DOHH2 (cell line): Measurements from ENCODE around the gene CYP2W1.

Experiments used
- H3F3A ChIP-seq: fragments of 200-600 bp; sonication (generic), shearing (Covaris generic); 2 replicates; pipeline ENCODE4 v1.6.0; 2016; ENCODE audit warnings: antibody characterized with exemption, mild to moderate bottlenecking; ENCODE audit not compliant: control insufficient read depth, insufficient read depth
- H3K27ac ChIP-seq: fragments of 200-600 bp; sonication (generic); 2 replicates; pipeline ENCODE4 v1.5.1; 2014; ENCODE audit warnings: low read depth, mild to moderate bottlenecking, low read length, moderate library complexity
- H3K27me3 ChIP-seq: fragments of 200-600 bp; sonication (generic); 2 replicates; pipeline ENCODE4 v1.6.1; 2014; ENCODE audit warnings: mild to moderate bottlenecking, low read length, mixed read lengths; ENCODE audit not compliant: control insufficient read depth
- H3K36me3 ChIP-seq: fragments of 200-600 bp; sonication (generic); 2 replicates; pipeline ENCODE4 v1.6.1; 2014; ENCODE audit warnings: mild to moderate bottlenecking, low read length, moderate library complexity, mixed read lengths; ENCODE audit not compliant: control insufficient read depth
- H3K4me1 ChIP-seq: fragments of 200-600 bp; sonication (generic); 2 replicates; pipeline ENCODE4 v1.6.1; 2014; ENCODE audit warnings: mild to moderate bottlenecking, low read length, mixed read lengths; ENCODE audit not compliant: control insufficient read depth
- H3K4me2 ChIP-seq: fragments of 200-600 bp; sonication (generic); 2 replicates; pipeline ENCODE4 v1.6.0; 2014; ENCODE audit warnings: mild to moderate bottlenecking, low read length, moderate library complexity
- H3K4me3 ChIP-seq: fragments of 200-600 bp; sonication (generic); 2 replicates; pipeline ENCODE4 v1.5.1; 2014; ENCODE audit warnings: mild to moderate bottlenecking, low read length, mixed read lengths
- H3K79me2 ChIP-seq: fragments of 200-600 bp; sonication (generic); 2 replicates; pipeline ENCODE4 v1.6.1; 2014; ENCODE audit warnings: mild to moderate bottlenecking, low read length, mixed read lengths; ENCODE audit not compliant: control insufficient read depth
- H3K9me2 ChIP-seq: fragments of 200-600 bp; sonication (generic); replicated peaks from 2 replicates; pipeline ENCODE4 v1.6.1; 2014; ENCODE audit warnings: mild to moderate bottlenecking, low read length, mixed read lengths; ENCODE audit not compliant: control insufficient read depth
- H3K9me3 ChIP-seq: fragments of 200-600 bp; sonication (generic); 2 replicates; pipeline ENCODE4 v1.6.1; 2014; ENCODE audit warnings: antibody characterized with exemption, low read length, mixed read lengths; ENCODE audit not compliant: control insufficient read depth, insufficient read depth
- H4K20me1 ChIP-seq: fragments of 200-600 bp; sonication (generic); 2 replicates; pipeline ENCODE4 v1.6.0; 2014; ENCODE audit warnings: low read depth, mild to moderate bottlenecking, antibody characterized with exemption, low read length, moderate library complexity; ENCODE audit not compliant: control insufficient read depth, insufficient read depth
- CTCF ChIP-seq: fragments of 200-600 bp; sonication (generic); IDR thresholded peaks from one replicate; pipeline ENCODE4 v1.5.1; 2014; ENCODE audit warnings: antibody characterized with exemption, mild to moderate bottlenecking, low read depth, low read length; ENCODE audit not compliant: poor library complexity, severe bottlenecking
- EZH2phosphoT487 ChIP-seq: fragments of 200-600 bp; sonication (generic); IDR thresholded peaks from 2 replicates; pipeline ENCODE4 v1.6.1; 2017; ENCODE audit warnings: borderline replicate concordance, mild to moderate bottlenecking, antibody characterized with exemption, low read length, moderate library complexity, mixed read lengths

Gene CYP2W1

DNA sequence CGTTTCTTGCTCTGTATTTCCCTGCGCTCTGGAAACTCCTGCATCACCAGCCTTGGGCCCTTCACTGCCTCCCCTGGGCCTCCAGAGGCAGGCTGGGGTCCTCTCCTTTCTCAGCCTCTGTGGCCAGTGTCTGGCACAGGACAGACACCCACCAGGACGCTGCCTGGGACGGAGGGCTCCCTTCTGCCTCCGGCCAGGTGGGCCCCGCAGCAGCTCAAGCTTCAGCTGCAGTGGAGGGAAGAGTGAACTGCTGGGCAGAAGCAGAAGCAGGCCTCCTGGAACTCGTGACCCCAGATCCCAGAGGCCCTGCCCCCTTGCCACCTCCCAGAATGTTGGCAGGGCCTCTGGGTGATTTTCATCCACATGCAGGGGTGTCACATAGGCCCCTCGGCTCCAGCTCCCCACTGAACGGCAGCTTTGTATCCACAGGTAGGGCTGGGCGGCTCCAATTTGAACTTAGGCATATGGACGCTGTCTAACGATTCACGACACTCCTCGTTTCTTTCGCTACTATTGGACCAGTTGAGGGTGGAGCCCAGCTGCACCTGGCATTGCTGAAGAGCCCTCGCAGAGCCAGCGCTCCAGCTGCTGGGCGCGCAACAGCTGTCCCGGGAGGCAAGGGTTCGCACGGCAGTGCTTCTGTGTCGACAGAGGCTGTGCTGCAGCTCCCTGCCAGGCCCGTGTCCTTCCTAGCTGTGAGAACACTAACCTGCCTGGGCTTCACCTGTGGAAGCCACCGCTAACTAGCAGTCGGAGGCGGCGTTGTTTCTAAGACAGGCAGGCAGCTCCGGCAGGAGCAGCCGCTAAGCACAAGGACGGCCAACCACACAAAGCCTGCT, 43.0 kb downstream of the CYP2W1 start:
- Histone ChIP-seq H3K79me2 (peaks cover 86% of the 10 kb centered on the region), H3K9me2 (no peaks in the 10 kb centered on the region), H3K27ac (peak overlapping the region; percentile 98)

DNA sequence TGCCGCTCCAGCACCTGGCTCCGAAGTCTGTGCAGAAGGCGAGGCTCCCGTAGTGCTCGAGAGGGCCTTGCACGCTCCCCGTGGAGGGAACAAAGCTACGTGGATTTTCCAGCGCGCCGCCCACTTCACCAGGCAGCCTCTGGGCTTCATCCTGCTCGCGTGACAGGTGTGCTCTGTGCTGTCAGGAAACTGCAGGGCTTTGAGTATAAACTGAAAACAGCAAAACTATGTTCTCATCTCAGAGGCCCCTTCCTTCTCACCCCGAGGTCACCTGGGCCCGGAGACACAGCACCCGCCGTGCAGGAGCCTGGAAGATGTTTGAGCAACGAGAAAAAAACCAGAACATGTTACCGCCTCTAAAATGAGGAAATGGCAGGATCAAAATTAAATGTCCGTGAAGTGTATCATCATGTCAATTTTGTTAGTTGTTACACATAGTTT, 43.8 kb downstream of the CYP2W1 start:
- Histone ChIP-seq H3K4me3 (peak overlapping the region; percentile 91), H3K79me2 (peaks cover 79% of the 10 kb centered on the region), H3K27me3 (no peaks in the 10 kb centered on the region), H3K9me3 (no peaks in the 10 kb centered on the region; the same call in 1 of the 2 replicates), H3K4me1 (peaks cover 86% of the 10 kb centered on the region), H4K20me1 (peaks cover 9% of the 10 kb centered on the region), H3K4me2 (peak overlapping the region; percentile 89), H3K9me2 (no peaks in the 10 kb centered on the region), H3F3A (peaks cover 51% of the 10 kb centered on the region), H3K27ac (peak overlapping the region; percentile 98), H3K36me3 (peaks cover 54% of the 10 kb centered on the region)
- TF ChIP-seq CTCF, result no peak
- TF ChIP-seq EZH2phosphoT487, result no peak

More for the DNA sequence above, 43.0 kb downstream of the CYP2W1 start:
- H3K4me2 ChIP-seq, result peak overlapping the region; percentile 89
- TF ChIP-seq CTCF, result no peak
- TF ChIP-seq EZH2phosphoT487, result no peak
- peaks cover 91% of the 10 kb centered on the region for H3K4me1 ChIP-seq
- no peaks in the 10 kb centered on the region; the same call in 1 of the 2 replicates for H3K9me3 ChIP-seq
- H3K36me3 ChIP-seq, result peaks cover 61% of the 10 kb centered on the region
- peaks cover 15% of the 10 kb centered on the region for H4K20me1 ChIP-seq
- H3K27me3 ChIP-seq, result no peaks in the 10 kb centered on the region
- H3K4me3 ChIP-seq, result peak overlapping the region; percentile 91
- peaks cover 51% of the 10 kb centered on the region for H3F3A ChIP-seq

DNA sequence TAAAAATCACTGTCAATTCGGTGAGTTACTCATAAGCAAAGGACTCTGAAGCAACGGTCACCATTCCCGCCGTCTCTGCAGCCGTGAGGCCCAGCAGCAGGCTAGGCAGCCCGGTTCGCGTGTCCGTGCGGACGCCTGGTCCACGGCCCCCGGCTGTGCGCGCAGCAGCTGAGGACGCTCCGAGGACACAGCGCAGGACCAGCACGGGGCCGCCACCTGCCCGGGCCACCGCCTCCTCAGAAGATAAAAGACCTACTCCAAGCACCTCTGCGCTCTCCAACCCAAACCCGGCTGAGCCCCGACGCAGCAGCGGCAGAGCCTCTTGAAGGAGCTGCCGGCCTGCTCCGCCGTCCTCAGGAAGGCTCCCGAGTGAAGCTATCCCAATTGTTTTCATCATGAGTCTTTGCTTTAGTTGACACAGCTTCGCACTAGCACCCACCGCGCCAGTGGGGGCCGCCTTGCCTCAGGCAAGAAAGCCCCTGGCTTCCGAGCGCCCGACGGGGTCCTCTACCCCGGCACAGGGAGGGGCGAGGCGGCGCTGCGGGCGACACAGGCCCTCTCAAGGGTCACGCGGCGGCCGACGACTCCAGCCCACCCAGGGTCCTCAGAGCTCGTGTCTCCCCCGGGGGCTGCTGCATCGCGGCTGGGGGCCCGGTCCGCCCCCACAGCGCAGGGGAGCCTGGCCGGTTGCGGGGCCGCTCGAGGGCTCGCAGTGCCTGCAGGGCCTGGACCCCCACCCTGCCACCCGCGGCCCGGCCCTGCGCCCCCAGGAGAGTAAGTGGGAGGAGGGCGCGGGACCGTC, 44.5 kb downstream of the CYP2W1 start:
- Histone ChIP-seq H3K4me1 (peaks cover 79% of the 10 kb centered on the region), H3K27ac (peak overlapping the region; percentile 98), H3K27me3 (no peaks in the 10 kb centered on the region), H3K9me3 (no peaks in the 10 kb centered on the region), H4K20me1 (peaks cover 4% of the 10 kb centered on the region), H3F3A (peaks cover 49% of the 10 kb centered on the region), H3K36me3 (peaks cover 47% of the 10 kb centered on the region), H3K4me3 (peak overlapping the region; percentile 91), H3K9me2 (no peaks in the 10 kb centered on the region), H3K79me2 (peaks cover 72% of the 10 kb centered on the region), H3K4me2 (peak overlapping the region; percentile 89)
- peak; percentile 19 for TF ChIP-seq CTCF
- TF ChIP-seq EZH2phosphoT487, result no peak
